ENCODE measurements around the gene NIT1. TPM values are rescaled to one million over a fixed set of nuclear protein-coding genes. Genes with fewer than 3 reads are reported as not detected.

The NIT1 gene, protein sequence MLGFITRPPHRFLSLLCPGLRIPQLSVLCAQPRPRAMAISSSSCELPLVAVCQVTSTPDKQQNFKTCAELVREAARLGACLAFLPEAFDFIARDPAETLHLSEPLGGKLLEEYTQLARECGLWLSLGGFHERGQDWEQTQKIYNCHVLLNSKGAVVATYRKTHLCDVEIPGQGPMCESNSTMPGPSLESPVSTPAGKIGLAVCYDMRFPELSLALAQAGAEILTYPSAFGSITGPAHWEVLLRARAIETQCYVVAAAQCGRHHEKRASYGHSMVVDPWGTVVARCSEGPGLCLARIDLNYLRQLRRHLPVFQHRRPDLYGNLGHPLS
- total RNA-seq (10 to 100 TPM; 23.4 to 44.7 (median 41.7) TPM), total RNA-seq (14.0 to 51.0 (median 31.8) reads per million in 29 experiments)
- 38.7 TPM for total RNA-seq (2013)

DNA sequence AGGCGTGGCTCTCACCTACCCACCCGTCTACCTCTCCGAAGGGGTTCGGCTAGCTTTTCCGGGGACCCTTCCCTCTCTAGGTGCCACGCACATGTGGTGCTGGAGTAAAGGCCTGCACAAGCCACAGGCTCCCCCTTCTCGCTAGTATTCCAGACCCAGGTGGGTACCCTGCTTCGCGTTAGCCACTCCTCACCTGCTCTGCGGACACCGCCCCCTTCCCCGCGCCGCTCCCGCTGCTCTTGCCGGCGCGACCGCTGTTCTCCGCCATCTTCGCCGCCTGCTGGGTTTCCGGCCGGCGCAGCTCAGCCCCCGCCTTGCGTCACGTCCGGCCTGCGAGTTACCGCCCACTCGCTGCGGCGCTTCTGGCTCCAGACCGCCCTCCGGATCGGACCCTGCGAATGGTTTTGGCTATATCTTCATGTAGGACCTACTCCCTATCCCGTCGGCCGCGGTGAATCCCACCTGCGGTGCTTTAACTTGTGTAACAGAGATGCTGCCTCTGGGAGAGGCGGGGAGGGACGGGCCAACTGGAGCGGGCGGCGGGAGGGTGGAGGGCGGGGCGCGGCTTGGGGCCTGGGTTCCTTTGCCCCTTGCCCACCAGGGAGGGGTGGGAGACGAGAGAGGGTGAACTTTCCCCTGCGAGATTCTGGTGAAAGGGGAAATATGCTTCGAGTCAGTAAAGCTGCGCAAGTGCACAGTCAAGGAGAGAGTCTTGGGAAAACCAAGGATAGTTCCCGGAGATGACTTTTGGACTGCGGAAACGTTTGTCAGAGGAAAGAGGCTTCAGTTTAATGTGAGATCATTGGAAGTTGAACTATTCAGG is at the start of gene NIT1, which contains the start of gene PFDN2:
Gene NIT1 (plus strand): TSS at position 347 of the 823 bp plus-strand sequence. CDS start 72 bp downstream, at position 419.
Gene PFDN2 (minus strand): TSS at position 279 of the 823 bp plus-strand sequence. CDS start 11 bp downstream, at position 268.
- H3K27ac Mint-ChIP-seq: peak within 1 kb of the TSS; percentile 91 to 93
- H3K4me1 ChIP-seq (ENCODE audit: control insufficient read depth in 1 of 2, extremely low read depth in 1 of 2, insufficient read depth in 2 of 2, low read length in 2 of 2): peaks cover 22 to 42% of the 10 kb centered on the region in 2 experiments
- H3K9me3 ChIP-seq: no peaks in the 10 kb centered on the region
- no peaks in the 10 kb centered on the region for H3K27me3 Mint-ChIP-seq
- H3K4me1 Mint-ChIP-seq: peaks cover 61 to 76% (median 76%) of the 10 kb centered on the region in 3 donors
- H3K4me3 ChIP-seq (ENCODE audit: control insufficient read depth in 1 of 2, extremely low read depth in 1 of 2, low read length in 1 of 2): peak within 1 kb of the TSS; percentile 90 to 100
- ATAC-seq (replicated peaks in 1 of 4) (peak; percentile 86 to 89 (median 88)), DNase-seq (peak; percentile 64 to 92 (median 79))
- peaks cover 11 to 42% of the 10 kb centered on the region in 2 donors for H3K36me3 ChIP-seq (ENCODE audit: control insufficient read depth in 2 of 2, extremely low read depth in 1 of 2, insufficient read depth in 1 of 2, low read length in 1 of 2)
- H3K27ac ChIP-seq (ENCODE audit: low read length): peak within 1 kb of the TSS; percentile 89
- H3K4me3 Mint-ChIP-seq: peak within 1 kb of the TSS; percentile 89 to 96 (median 92)
- H3K36me3 Mint-ChIP-seq: peaks cover 31% of the 10 kb centered on the region
- ChIA-PET POLR2A (interaction anchor here (0.6 to 2.1 kb wide), 9 partner anchors 14 to 411 kb away, joined by 3 to 11 read pairs (median 5); partner anchors contain the start of gene DEDD (in 1 of the 2)), CTCF (interaction anchor here in 1 of 2 donors (0.6 to 1.5 kb wide), 7 partner anchors 15 to 108 kb away, joined by 3 to 8 read pairs (median 3); partner anchors contain the start of genes DEDD, PPOX and TOMM40L)
- 0% methylated on average over 52 of the region's 58 CpGs for WGBS (ENCODE audit: insufficient coverage)
- no peaks in the 10 kb centered on the region for H3K9me3 Mint-ChIP-seq
- no peaks in the 10 kb centered on the region for H3K27me3 ChIP-seq (replicated peaks in 1 of 2; ENCODE audit: control insufficient read depth in 2 of 2, extremely low read depth in 1 of 2, insufficient read depth in 2 of 2, low read length in 1 of 2)

DNA sequence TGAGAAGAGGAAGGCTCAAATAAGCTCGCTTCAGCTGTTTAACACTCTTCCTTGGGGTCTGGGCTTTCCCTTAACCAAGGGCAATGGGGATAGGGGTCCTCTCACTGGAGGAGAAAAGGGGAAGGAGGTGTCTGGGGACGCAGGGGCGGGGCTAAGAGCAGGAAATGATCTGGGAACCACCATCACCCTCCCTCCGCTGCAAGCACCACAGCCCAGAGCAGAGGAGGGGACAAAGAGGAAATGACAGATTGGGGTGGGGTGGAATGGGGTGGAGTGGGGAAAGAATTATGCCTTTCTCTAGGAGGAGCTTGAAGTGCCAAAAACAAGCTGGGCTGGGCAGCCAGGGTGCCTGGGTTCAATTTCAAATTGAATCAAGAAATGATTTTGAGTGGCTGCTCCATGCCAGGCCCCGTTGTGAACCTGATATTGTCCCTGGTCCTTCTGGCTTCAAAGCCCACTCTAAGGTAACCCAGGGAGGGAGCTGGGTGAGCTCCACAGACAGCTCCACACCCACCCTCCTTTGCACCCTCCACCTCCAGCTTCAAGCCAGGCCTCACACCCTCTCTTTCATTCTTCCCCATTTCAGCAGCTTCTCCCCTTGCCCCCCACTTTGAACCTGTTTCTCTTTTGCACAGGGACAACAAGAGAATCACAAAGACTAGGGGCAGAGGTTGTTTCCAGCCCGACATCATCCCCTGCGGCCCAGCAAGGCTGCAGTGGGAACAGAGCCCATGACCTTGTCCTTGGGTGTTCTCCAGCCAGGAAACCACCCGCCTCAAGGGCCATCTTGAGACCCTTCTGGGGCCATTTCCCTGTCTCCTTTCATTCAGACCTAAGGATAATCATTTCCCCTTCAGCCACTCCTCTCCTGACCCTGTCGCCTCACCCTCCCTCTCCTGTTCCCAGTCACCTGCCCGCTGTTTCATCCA is 49.3 kb upstream of the NIT1 start:
- peaks cover 19% of the 10 kb centered on the region for H3K36me3 Mint-ChIP-seq
- WGBS (ENCODE audit: insufficient coverage): under 1% methylated on average over 5 of the region's 10 CpGs
- peaks cover 67 to 84% (median 70%) of the 10 kb centered on the region in 3 donors for H3K4me1 Mint-ChIP-seq
- CTCF ChIA-PET: interaction anchor here (0.5 to 2.3 kb wide), 17 partner anchors 22 to 692 kb away, joined by 3 to 21 read pairs (median 5); partner anchors contain the start of genes DEDD (in 1 of the 2), F11R (in 1 of the 2), TSTD1 (in 1 of the 2) and UFC1 (in 1 of the 2)
- H3K27ac Mint-ChIP-seq: peak overlapping the region; percentile 99
- H3K4me1 ChIP-seq (ENCODE audit: control insufficient read depth in 1 of 2, extremely low read depth in 1 of 2, insufficient read depth in 2 of 2, low read length in 2 of 2): peaks cover 39 to 74% of the 10 kb centered on the region in 2 experiments
- no peaks in the 10 kb centered on the region for H3K9me3 ChIP-seq
- peak overlapping the region; percentile 84 to 97 for H3K4me3 ChIP-seq (ENCODE audit: control insufficient read depth in 1 of 2, extremely low read depth in 1 of 2, low read length in 1 of 2)
- peak overlapping the region; percentile 93 for H3K27ac ChIP-seq (ENCODE audit: low read length)
- peaks cover 0 to 24% of the 10 kb centered on the region in 2 donors for H3K36me3 ChIP-seq (ENCODE audit: control insufficient read depth in 2 of 2, extremely low read depth in 1 of 2, insufficient read depth in 1 of 2, low read length in 1 of 2)
- DNase-seq: peak; percentile 65 to 91 (median 79)
- POLR2A ChIA-PET: interaction anchor here (0.5 to 1.7 kb wide), 12 partner anchors 22 to 357 kb away, joined by 3 to 10 read pairs (median 4); partner anchors contain the start of genes USF1 (in 2 of the 2), CD48 (in 1 of the 2), F11R (in 1 of the 2) and NIT1 (in 1 of the 2)
- H3K27me3 Mint-ChIP-seq: no peaks in the 10 kb centered on the region
- no peaks in the 10 kb centered on the region for H3K9me3 Mint-ChIP-seq
- peak; percentile 72 to 82 (median 76) for ATAC-seq (replicated peaks in 1 of 4)
- H3K27me3 ChIP-seq (replicated peaks in 1 of 2; ENCODE audit: control insufficient read depth in 2 of 2, extremely low read depth in 1 of 2, insufficient read depth in 2 of 2, low read length in 1 of 2): no peaks in the 10 kb centered on the region
- H3K4me3 Mint-ChIP-seq: peak overlapping the region; percentile 99 to 100 (median 100)

DNA sequence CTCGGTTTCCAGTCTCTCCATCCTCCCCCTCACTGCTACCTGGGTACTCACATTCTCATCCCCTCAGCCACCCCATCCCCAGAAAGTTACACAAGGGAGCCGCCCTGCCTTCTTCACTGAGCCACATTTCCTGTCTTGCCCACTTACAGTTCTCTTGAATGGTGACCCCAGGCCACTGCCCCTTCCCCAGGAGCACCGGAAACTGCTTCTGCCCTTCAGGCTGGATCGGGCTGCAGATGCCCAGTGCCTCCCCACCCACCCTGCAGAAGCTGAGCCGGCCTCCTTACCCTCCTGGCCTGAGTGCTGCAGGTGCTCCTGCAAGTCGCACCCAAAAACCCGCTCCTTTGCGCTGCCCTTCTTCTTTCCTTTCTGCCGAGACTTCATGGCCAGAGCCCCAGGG is 48.7 kb upstream of the NIT1 start:
- H3K36me3 ChIP-seq (ENCODE audit: control insufficient read depth in 2 of 2, extremely low read depth in 1 of 2, insufficient read depth in 1 of 2, low read length in 1 of 2): peaks cover 0 to 17% of the 10 kb centered on the region in 2 donors
- Mint-ChIP-seq H3K27ac (peak overlapping the region; percentile 99), H3K36me3 (peaks cover 13% of the 10 kb centered on the region), H3K9me3 (no peaks in the 10 kb centered on the region), H3K4me3 (peak overlapping the region; percentile 99 to 100 (median 100)), H3K4me1 (peaks cover 60 to 78% (median 63%) of the 10 kb centered on the region in 3 donors), H3K27me3 (no peaks in the 10 kb centered on the region)
- DNase-seq (peak in 8 of 35 experiments; percentile 4 to 32 (median 16)), ATAC-seq (replicated peaks in 1 of 4) (peak in 2 of 4 experiments; percentile 11 to 15)
- peak overlapping the region; percentile 93 for H3K27ac ChIP-seq (ENCODE audit: low read length)
- whole genome bisulfite sequencing (ENCODE audit: insufficient coverage): 0% methylated on average over 9 of the region's 9 CpGs
- H3K4me1 ChIP-seq (ENCODE audit: control insufficient read depth in 1 of 2, extremely low read depth in 1 of 2, insufficient read depth in 2 of 2, low read length in 2 of 2): peaks cover 34 to 67% of the 10 kb centered on the region in 2 experiments
- H3K27me3 ChIP-seq (replicated peaks in 1 of 2; ENCODE audit: control insufficient read depth in 2 of 2, extremely low read depth in 1 of 2, insufficient read depth in 2 of 2, low read length in 1 of 2): no peaks in the 10 kb centered on the region
- ChIA-PET CTCF (interaction anchor here (0.6 to 3.0 kb wide), 18 partner anchors 23 to 156 kb away, joined by 3 to 21 read pairs (median 7); partner anchors contain the start of genes DEDD (in 1 of the 2), KLHDC9 (in 1 of the 2), TOMM40L (in 1 of the 2) and TSTD1 (in 1 of the 2)), POLR2A (interaction anchor here (0.6 to 1.7 kb wide), 11 partner anchors 22 to 881 kb away, joined by 3 to 10 read pairs (median 5); partner anchors contain the start of genes F11R (in 2 of the 2), USF1 (in 2 of the 2), CD48 (in 1 of the 2) and NIT1 (in 1 of the 2))
- H3K4me3 ChIP-seq (ENCODE audit: control insufficient read depth in 1 of 2, extremely low read depth in 1 of 2, low read length in 1 of 2): peak overlapping the region; percentile 84 to 97
- H3K9me3 ChIP-seq: no peaks in the 10 kb centered on the region

DNA sequence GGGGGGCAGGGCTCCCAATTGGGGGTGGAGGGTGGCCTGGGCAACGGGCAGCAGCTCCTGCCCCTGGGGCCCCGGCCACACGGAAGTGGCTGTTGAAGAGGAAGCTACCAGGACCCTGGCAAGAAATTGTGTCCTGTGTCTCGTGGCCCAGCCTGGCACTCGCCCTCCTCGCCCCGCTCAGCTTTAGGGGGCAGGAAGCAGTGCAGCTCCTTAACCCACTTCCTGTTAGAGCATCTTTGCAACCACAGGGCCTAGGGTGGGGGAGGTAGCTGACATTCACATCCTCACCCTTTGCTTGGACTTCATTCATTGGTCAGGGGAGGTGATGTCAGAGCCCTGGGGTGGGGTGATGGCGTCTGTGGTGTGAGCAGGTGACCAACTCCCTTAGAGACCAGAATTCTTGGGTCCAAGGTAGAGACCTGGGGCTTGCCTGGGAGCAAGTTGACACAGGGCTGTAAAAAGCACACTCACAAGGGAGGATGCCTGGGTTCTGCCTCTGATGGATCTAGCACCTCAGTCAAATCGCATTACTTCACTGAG is 48.1 kb upstream of the NIT1 start, which contains the start of gene ARHGAP30:
Gene ARHGAP30 (minus strand): TSS at position 161 of the 540 bp plus-strand sequence. CDS start 267 bp downstream, outside the sequence.
- Mint-ChIP-seq H3K4me1 (peaks cover 56 to 72% (median 58%) of the 10 kb centered on the region in 3 donors), H3K27me3 (no peaks in the 10 kb centered on the region), H3K4me3 (peak within 1 kb of the TSS; percentile 99 to 100 (median 100)), H3K36me3 (peaks cover 9% of the 10 kb centered on the region), H3K27ac (peak within 1 kb of the TSS; percentile 99), H3K9me3 (no peaks in the 10 kb centered on the region)
- Histone ChIP-seq H3K4me1 (ENCODE audit: control insufficient read depth in 1 of 2, extremely low read depth in 1 of 2, insufficient read depth in 2 of 2, low read length in 2 of 2) (peaks cover 31 to 61% of the 10 kb centered on the region in 2 experiments), H3K4me3 (ENCODE audit: control insufficient read depth in 1 of 2, extremely low read depth in 1 of 2, low read length in 1 of 2) (peak within 1 kb of the TSS; percentile 84 to 97), H3K9me3 (no peaks in the 10 kb centered on the region), H3K27me3 (replicated peaks in 1 of 2; ENCODE audit: control insufficient read depth in 2 of 2, extremely low read depth in 1 of 2, insufficient read depth in 2 of 2, low read length in 1 of 2) (no peaks in the 10 kb centered on the region), H3K36me3 (ENCODE audit: control insufficient read depth in 2 of 2, extremely low read depth in 1 of 2, insufficient read depth in 1 of 2, low read length in 1 of 2) (peaks cover 0 to 15% of the 10 kb centered on the region in 2 donors), H3K27ac (ENCODE audit: low read length) (peak within 1 kb of the TSS; percentile 93)
- CTCF ChIA-PET: interaction anchor here (0.6 to 3.0 kb wide), 13 partner anchors 25 to 156 kb away, joined by 3 to 20 read pairs (median 6); partner anchors contain the start of genes TSTD1 (in 2 of the 2), DEDD (in 1 of the 2), KLHDC9 (in 1 of the 2) and TOMM40L (in 1 of the 2)
- peak; percentile 81 to 88 (median 85) for ATAC-seq (replicated peaks in 1 of 4)
- peak; percentile 71 to 92 (median 83) for DNase-seq
- WGBS (ENCODE audit: insufficient coverage): 0% methylated on average over 6 of the region's 9 CpGs
- POLR2A ChIA-PET: interaction anchor here (0.7 to 1.7 kb wide), 8 partner anchors 10 to 882 kb away, joined by 3 to 7 read pairs (median 4); partner anchors contain the start of genes F11R (in 1 of the 2), NIT1 (in 1 of the 2), PFDN2 (in 1 of the 2) and USF1 (in 1 of the 2)
